Ishikawa (cell line): ENCODE data around the gene TESPA1.

Source experiments
- CEBPB ChIP-seq: IDR thresholded peaks from 2 replicates; pipeline ENCODE4 v1.6.1; 2012
- CREB1 ChIP-seq: IDR thresholded peaks from 2 replicates; pipeline ENCODE4 v1.6.1; 2012; ENCODE audit warnings: low read depth
- EGR1 ChIP-seq: IDR thresholded peaks from 2 replicates; pipeline ENCODE4 v1.6.1; 2012
- EP300 ChIP-seq: IDR thresholded peaks from 2 replicates; pipeline ENCODE4 v1.6.1; 2012; ENCODE audit warnings: borderline replicate concordance
- FOXM1 ChIP-seq: IDR thresholded peaks from 2 replicates; pipeline ENCODE4 v1.6.1; 2012; ENCODE audit warnings: low read depth, borderline replicate concordance
- MAX ChIP-seq: IDR thresholded peaks from 2 replicates; pipeline ENCODE4 v1.6.1; 2012
- RAD21 ChIP-seq: IDR thresholded peaks from 2 replicates; pipeline ENCODE4 v1.6.1; 2012; ENCODE audit warnings: low read depth
- REST ChIP-seq: IDR thresholded peaks from 2 replicates; pipeline ENCODE4 v1.6.1; 2012; ENCODE audit warnings: low read depth, mild to moderate bottlenecking
- TAF1 ChIP-seq: IDR thresholded peaks from 2 replicates; pipeline ENCODE4 v1.6.1; 2012; ENCODE audit warnings: low read depth, mild to moderate bottlenecking
- TCF12 ChIP-seq: IDR thresholded peaks from 2 replicates; pipeline ENCODE4 v1.6.1; 2012; ENCODE audit warnings: low read depth
- TEAD4 ChIP-seq: IDR thresholded peaks from 2 replicates; pipeline ENCODE4 v1.6.1; 2012
- USF1 ChIP-seq: IDR thresholded peaks from 2 replicates; pipeline ENCODE4 v1.6.1; 2012
- YY1 ChIP-seq: IDR thresholded peaks from 2 replicates; pipeline ENCODE4 v1.6.1; 2012; ENCODE audit warnings: low read depth
- ZBTB7A ChIP-seq: IDR thresholded peaks from 2 replicates; pipeline ENCODE4 v1.6.1; 2012; ENCODE audit warnings: low read depth

TESPA1 gene

GRCh38 chr12:54989829-54990228, 5.3 kb upstream of the TESPA1 start:
- TF ChIP-seq TCF12 (no peak), REST (no peak), FOXM1 (no peak), USF1 (no peak), TEAD4 (no peak), CREB1 (no peak), ZBTB7A (no peak), TAF1 (no peak), EGR1 (no peak)

GRCh38 chr12:54988402-54989054, 4.0 kb upstream of the TESPA1 start:
- no peak for TF ChIP-seq EP300
- TF ChIP-seq TEAD4, result no peak
- TF ChIP-seq ZBTB7A, result no peak
- TF ChIP-seq TAF1, result no peak
- TF ChIP-seq CEBPB, result no peak
- TF ChIP-seq MAX, result no peak
- no peak for TF ChIP-seq CREB1

GRCh38 chr12:54987611-54988231, 3.2 kb upstream of the TESPA1 start:
- no peak for TF ChIP-seq TAF1

- TF ChIP-seq YY1, result no peak
- TF ChIP-seq CREB1, result no peak
- TF ChIP-seq REST, result no peak
- TF ChIP-seq RAD21, result no peak
- TF ChIP-seq USF1, result no peak
- no peak for TF ChIP-seq EP300
- TF ChIP-seq TAF1, result no peak
These were observed 943 bp downstream of the TESPA1 start for GRCh38 chr12:54983536-54984101.

GRCh38 chr12:54981796-54982195, 2.8 kb downstream of the TESPA1 start:
- TF ChIP-seq REST (no peak), TEAD4 (no peak), ZBTB7A (no peak), TCF12 (no peak), CEBPB (no peak), EGR1 (no peak), YY1 (no peak), MAX (no peak), RAD21 (no peak), CREB1 (no peak), USF1 (no peak), TAF1 (no peak)
